Aorta (tissue), 5 donors: ENCODE measurements around the gene ABCA13. TPM values are rescaled to one million over a fixed set of nuclear protein-coding genes. Genes with fewer than 3 reads are reported as not detected.

ENCODE experiments used
- ATAC-seq: fragments of 200-7000 bp; cut with Tn5 transposase; one replicate; pipeline ENCODE4 v1.9.1; 2022; ENCODE audit warnings: moderate library complexity; ENCODE audit not compliant: low FRiP score
- DNase-seq, 2 donors: peaks; one replicate each; pipeline ENCODE4 v3.0.0-alpha.2; 2020
- H3K27ac ChIP-seq, 2 donors: one replicate each; pipeline ENCODE4 v1.5.1; 2013; ENCODE audit warnings: low read length in 2 of 2, mild to moderate bottlenecking in 2 of 2, moderate library complexity in 2 of 2, control low read depth in 1 of 2, inconsistent platforms in 1 of 2, low read depth in 1 of 2
- H3K27me3 ChIP-seq, 2 donors: one replicate each; pipeline ENCODE4 v1.6.1; 2013; ENCODE audit warnings: control low read depth in 1 of 2, low read length in 1 of 2, mild to moderate bottlenecking in 1 of 2, moderate library complexity in 1 of 2; ENCODE audit not compliant: insufficient read depth in 2 of 2, control insufficient read depth in 1 of 2
- H3K36me3 ChIP-seq, 2 donors: one replicate each; pipeline ENCODE4 v1.6.1; 2013; ENCODE audit warnings: control low read depth in 1 of 2, low read length in 1 of 2, mild to moderate bottlenecking in 1 of 2; ENCODE audit not compliant: insufficient read depth in 2 of 2, control insufficient read depth in 1 of 2
- H3K4me1 ChIP-seq, 2 donors: one replicate each; pipeline ENCODE4 v1.6.1; 2013; ENCODE audit warnings: low read length in 2 of 2, control low read depth in 1 of 2, mild to moderate bottlenecking in 1 of 2, moderate library complexity in 1 of 2; ENCODE audit not compliant: insufficient read depth in 2 of 2, control insufficient read depth in 1 of 2
- H3K4me3 ChIP-seq, 2 donors: one replicate each; pipeline ENCODE4 v1.5.1; 2013; ENCODE audit warnings: low read length in 2 of 2, control low read depth in 1 of 2, mild to moderate bottlenecking in 1 of 2
- H3K9me3 ChIP-seq: one replicate; pipeline ENCODE4 v1.6.1; 2013; ENCODE audit warnings: mild to moderate bottlenecking, low read length; ENCODE audit not compliant: control insufficient read depth
- WGBS, 2 donors: extraction: QIAGEN DNeasy Blood & Tissue Kit; methylation state at CpG; one replicate each; pipeline ENCODE4 v1.1.7; 2013; 5-methylcytosine and 5-hydroxymethylcytosine counted together
- intact Hi-C, 2 donors: fragments of 100-400 bp; cut with DNase I; formaldehyde crosslinking; loops; one replicate each; pipeline versions ENCODE4 v1.14.2 to v1.15.0; 2022
- polyA plus RNA-seq, 2 donors: library from polyadenylated mRNA; stranded (reverse); fragments of 200-250 nt; gene quantifications; one replicate each; pipeline ENCODE4 v1.2.3, GENCODE V29; 2013
- total RNA-seq, 2 donors: library from RNA; stranded (reverse); fragmentation: NEBNext Ultra II Directional; extraction: Animal tissue kit (Norgen Biotek cat#: 25700); gene quantifications; one replicate each; pipeline ENCODE4 v1.2.1, GENCODE V29; 2021
- donor health status: healthy with polysubstance abuse.
- donor health status: Bipolar disorder and iron deficiency.
- donor health status: DM: no; HTN: no; CAD: no.
- donor health status: DM: no; HTN: no; CAD: no.
- donor health status: DM: yes; HTN: yes; CAD: no.

The ABCA13 gene
- total and polyA plus RNA-seq, 4 donors, result 0.06 to 0.12 TPM; not detected in 2

GRCh38 chr7:48628793-48629349 is 457.6 kb downstream of the ABCA13 start:
- H3K36me3 ChIP-seq, result no peaks in the 10 kb centered on the region
- H3K27ac ChIP-seq, result no peak overlapping the region
- intact Hi-C loops, result no loop called here
- ATAC-seq (no peak), DNase-seq (no peak)
- no peak overlapping the region for H3K4me3 ChIP-seq
- H3K9me3 ChIP-seq, result peaks cover 2% of the 10 kb centered on the region
- H3K4me1 ChIP-seq, result no peaks in the 10 kb centered on the region
- 33 to 35% methylated on average over 5 of the region's 5 CpGs for WGBS, 2 donors
- no peaks in the 10 kb centered on the region for H3K27me3 ChIP-seq

GRCh38 chr7:48634116-48634632 is 462.9 kb downstream of the ABCA13 start:
- 79% methylated on average over 2 of the region's 2 CpGs for WGBS, 2 donors
- Histone ChIP-seq H3K36me3 (no peaks in the 10 kb centered on the region), H3K4me1 (no peaks in the 10 kb centered on the region), H3K27ac (no peak overlapping the region), H3K4me3 (no peak overlapping the region), H3K27me3 (no peaks in the 10 kb centered on the region), H3K9me3 (peaks cover 3% of the 10 kb centered on the region)
- DNase-seq, result no peak
- intact Hi-C loops, result no loop called here
- no peak for ATAC-seq

- intact Hi-C loops, result no loop called here
- Histone ChIP-seq H3K36me3 (no peaks in the 10 kb centered on the region), H3K27me3 (no peaks in the 10 kb centered on the region), H3K4me1 (no peaks in the 10 kb centered on the region), H3K4me3 (no peak overlapping the region), H3K9me3 (peaks cover 3% of the 10 kb centered on the region), H3K27ac (no peak overlapping the region)
- 82 to 83% methylated on average over 1 of the region's 1 CpG for WGBS, 2 donors
- no peak for DNase-seq
- ATAC-seq, result no peak
Measured at GRCh38 chr7:48635796-48636195, 464.5 kb downstream of the ABCA13 start.

GRCh38 chr7:48636391-48637015 is 465.2 kb downstream of the ABCA13 start:
- H3K27me3 ChIP-seq, result no peaks in the 10 kb centered on the region
- DNase-seq, result no peak
- no peaks in the 10 kb centered on the region for H3K36me3 ChIP-seq
- H3K4me1 ChIP-seq, result no peaks in the 10 kb centered on the region
- intact Hi-C loops, result no loop called here
- ATAC-seq, result no peak
- peaks cover 3% of the 10 kb centered on the region for H3K9me3 ChIP-seq
- H3K4me3 ChIP-seq, result no peak overlapping the region
- H3K27ac ChIP-seq, result no peak overlapping the region
- 32 to 56% methylated on average over 3 of the region's 3 CpGs for WGBS, 2 donors

DNA sequence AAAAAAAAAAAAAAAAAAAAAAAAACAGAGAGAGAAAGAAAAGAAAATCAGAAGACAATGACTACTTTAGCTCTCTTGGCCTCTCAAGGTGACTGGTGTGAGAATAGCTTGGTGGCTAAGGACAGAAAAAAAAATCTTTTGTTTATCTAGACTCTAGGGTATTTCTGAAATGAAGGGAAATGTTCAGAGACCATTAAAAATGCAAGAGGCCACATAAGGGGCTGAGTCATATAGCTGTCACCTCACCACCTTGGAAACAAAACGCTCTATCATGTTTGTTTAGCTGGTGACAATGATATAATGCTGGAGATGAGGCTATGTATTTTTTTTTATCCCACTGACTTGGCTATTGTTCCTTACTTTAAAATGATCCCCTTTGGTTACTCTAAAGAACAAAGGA is 466.1 kb downstream of the ABCA13 start:
- H3K27ac ChIP-seq, result no peak overlapping the region
- DNase-seq (no peak), ATAC-seq (no peak)
- no peaks in the 10 kb centered on the region for H3K4me1 ChIP-seq
- 12 to 14% methylated on average over 1 of the region's 1 CpG for WGBS, 2 donors
- peaks cover 3% of the 10 kb centered on the region for H3K9me3 ChIP-seq
- intact Hi-C loops, result no loop called here
- H3K36me3 ChIP-seq, result no peaks in the 10 kb centered on the region
- no peaks in the 10 kb centered on the region for H3K27me3 ChIP-seq
- no peak overlapping the region for H3K4me3 ChIP-seq

GRCh38 chr7:48638041-48638440 is 466.8 kb downstream of the ABCA13 start:
- DNase-seq (no peak), ATAC-seq (no peak)
- Histone ChIP-seq H3K9me3 (peaks cover 3% of the 10 kb centered on the region), H3K36me3 (no peaks in the 10 kb centered on the region), H3K27ac (no peak overlapping the region), H3K4me3 (no peak overlapping the region), H3K4me1 (no peaks in the 10 kb centered on the region), H3K27me3 (no peaks in the 10 kb centered on the region)
- WGBS, 2 donors, result 79 to 80% methylated on average over 6 of the region's 6 CpGs
- intact Hi-C loops, result no loop called here

DNA sequence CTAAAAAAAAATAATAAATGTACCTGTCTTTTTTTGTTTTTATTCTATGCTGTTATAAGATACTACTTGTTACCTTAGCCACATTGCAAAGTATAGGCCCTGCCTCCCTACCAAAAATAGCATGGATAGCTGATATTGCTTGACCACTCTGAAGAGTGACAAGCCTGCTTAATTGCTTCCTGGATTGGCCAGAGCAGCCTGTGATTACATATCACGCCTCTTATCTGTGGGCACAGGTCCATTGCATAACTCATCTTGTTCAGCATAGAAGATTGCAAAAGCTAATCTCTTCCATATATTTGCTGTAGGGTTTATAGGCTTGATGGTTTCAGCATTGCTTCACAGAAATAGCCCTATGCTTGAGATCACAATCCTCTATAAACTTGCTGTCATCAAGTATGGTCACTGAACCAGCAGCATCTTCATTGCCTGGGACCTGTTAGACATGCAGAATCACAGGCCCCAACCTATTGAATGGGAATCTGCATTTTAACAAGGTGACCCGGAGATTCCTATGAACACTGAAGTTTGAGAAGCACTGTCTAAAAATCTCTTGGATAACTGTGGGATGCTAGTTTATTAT is 472.3 kb downstream of the ABCA13 start:
- Histone ChIP-seq H3K27ac (no peak overlapping the region), H3K4me1 (no peaks in the 10 kb centered on the region), H3K27me3 (no peaks in the 10 kb centered on the region), H3K36me3 (no peaks in the 10 kb centered on the region), H3K9me3 (no peaks in the 10 kb centered on the region), H3K4me3 (no peak overlapping the region)
- 41 to 50% methylated on average over 2 of the region's 2 CpGs for WGBS, 2 donors
- intact Hi-C loops, result no loop called here
- ATAC-seq (no peak), DNase-seq (no peak)

DNA sequence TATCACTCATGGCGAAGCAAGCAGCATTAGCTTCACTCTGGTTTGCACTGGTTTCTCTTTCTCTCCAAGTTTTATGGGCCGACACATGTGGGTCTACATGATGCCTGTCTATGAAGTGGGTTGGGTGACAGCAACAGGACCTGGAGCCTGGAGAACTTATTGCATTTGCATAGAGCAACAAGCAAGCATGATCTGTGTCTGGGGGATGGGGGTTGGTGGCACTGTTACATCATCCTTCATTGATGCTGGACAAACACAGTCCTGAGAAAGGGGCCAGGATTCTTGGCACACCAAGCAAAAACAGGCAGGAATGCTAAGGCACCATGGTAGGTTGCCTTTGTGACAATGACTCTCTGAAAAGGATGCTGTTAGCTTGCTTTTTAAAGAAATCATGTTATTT is 486.9 kb downstream of the ABCA13 start:
- no peaks in the 10 kb centered on the region for H3K36me3 ChIP-seq
- ATAC-seq (no peak), DNase-seq (no peak)
- intact Hi-C loops, result no loop called here
- H3K9me3 ChIP-seq, result peaks cover 3% of the 10 kb centered on the region
- H3K4me3 ChIP-seq, result no peak overlapping the region
- WGBS, 2 donors, result 79 to 86% methylated on average over 2 of the region's 2 CpGs
- H3K27ac ChIP-seq, result no peak overlapping the region
- no peaks in the 10 kb centered on the region for H3K27me3 ChIP-seq
- H3K4me1 ChIP-seq, result no peaks in the 10 kb centered on the region

GRCh38 chr7:48660306-48660870 is 489.1 kb downstream of the ABCA13 start:
- 45 to 55% methylated on average over 5 of the region's 5 CpGs for WGBS, 2 donors
- Histone ChIP-seq H3K36me3 (no peaks in the 10 kb centered on the region), H3K27ac (no peak overlapping the region), H3K4me3 (no peak overlapping the region), H3K4me1 (no peaks in the 10 kb centered on the region), H3K9me3 (peaks cover 3% of the 10 kb centered on the region), H3K27me3 (no peaks in the 10 kb centered on the region)
- no peak for ATAC-seq
- intact Hi-C loops, result no loop called here
- no peak for DNase-seq
